Measurements from ENCODE around the gene CACHD1. TPM values are rescaled to one million over a fixed set of nuclear protein-coding genes. Genes with fewer than 3 reads are reported as not detected.

The CACHD1 gene
- total and polyA plus RNA-seq, 3 donors from 2014 or later: 7.4 to 10.3 (median 8.3) TPM

DNA sequence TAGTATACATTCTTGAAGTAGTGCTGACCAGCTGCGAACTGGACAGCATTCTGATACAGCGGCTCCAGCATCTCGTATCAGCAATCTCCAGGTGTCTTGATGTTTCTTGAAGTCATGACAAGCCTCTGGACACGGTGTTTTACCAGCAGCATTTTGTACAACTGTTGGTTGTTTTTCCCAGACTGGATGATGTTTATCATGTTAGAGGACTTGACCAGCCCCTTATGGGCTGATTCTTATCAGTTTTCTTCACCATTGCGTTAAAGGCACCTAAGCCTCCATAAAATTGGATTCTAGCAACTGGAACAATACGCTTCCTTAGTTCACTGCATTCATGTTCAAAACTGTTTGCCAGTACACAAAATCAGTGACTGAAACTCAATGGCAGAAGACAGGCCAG is 29.1 kb downstream of the CACHD1 start:
- intact Hi-C loops (cut with DNase I; ENCODE audit: low total_unique reads): no loop called here
- Histone ChIP-seq H3K36me3 (ENCODE audit: low read depth, missing control alignments) (no peaks in the 10 kb centered on the region), H3K27ac (no peak overlapping the region), H3K9me3 (no peaks in the 10 kb centered on the region), H3K27me3 (no peaks in the 10 kb centered on the region), H3K4me3 (no peak overlapping the region), H3K4me1 (peaks cover 12% of the 10 kb centered on the region)
- 95 to 98% methylated on average over 6 of the region's 6 CpGs for WGBS, 2 donors
- DNase-seq: no peak
- TF ChIP-seq, protein P1, sequence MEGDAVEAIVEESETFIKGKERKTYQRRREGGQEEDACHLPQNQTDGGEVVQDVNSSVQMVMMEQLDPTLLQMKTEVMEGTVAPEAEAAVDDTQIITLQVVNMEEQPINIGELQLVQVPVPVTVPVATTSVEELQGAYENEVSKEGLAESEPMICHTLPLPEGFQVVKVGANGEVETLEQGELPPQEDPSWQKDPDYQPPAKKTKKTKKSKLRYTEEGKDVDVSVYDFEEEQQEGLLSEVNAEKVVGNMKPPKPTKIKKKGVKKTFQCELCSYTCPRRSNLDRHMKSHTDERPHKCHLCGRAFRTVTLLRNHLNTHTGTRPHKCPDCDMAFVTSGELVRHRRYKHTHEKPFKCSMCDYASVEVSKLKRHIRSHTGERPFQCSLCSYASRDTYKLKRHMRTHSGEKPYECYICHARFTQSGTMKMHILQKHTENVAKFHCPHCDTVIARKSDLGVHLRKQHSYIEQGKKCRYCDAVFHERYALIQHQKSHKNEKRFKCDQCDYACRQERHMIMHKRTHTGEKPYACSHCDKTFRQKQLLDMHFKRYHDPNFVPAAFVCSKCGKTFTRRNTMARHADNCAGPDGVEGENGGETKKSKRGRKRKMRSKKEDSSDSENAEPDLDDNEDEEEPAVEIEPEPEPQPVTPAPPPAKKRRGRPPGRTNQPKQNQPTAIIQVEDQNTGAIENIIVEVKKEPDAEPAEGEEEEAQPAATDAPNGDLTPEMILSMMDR (IDR thresholded peaks at IDR 0.05): no peak
- no peak for TF ChIP-seq POLR2A (IDR thresholded peaks at IDR 0.05)

DNA sequence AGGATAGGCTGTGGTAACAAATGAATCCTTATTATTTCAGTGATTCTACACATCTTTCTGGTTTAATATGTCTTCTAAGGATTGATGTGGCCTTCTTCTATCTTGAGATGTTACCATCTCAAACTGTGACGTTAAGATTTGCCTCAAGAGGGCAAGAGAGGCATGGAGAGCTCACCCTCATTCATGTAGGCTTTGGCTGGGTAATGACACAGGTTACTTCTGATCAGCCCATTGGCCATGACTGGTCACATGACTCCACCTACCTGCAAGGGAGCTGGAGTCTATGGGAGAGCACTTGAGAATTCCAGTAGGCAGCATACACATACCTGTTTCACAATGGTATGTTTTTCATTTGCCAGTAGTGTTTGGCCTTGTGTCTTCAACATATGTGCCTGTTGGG is 30.0 kb downstream of the CACHD1 start:
- intact Hi-C loops (cut with DNase I; ENCODE audit: low total_unique reads): no loop called here
- peaks cover 13% of the 10 kb centered on the region for H3K4me1 ChIP-seq
- H3K27ac ChIP-seq: no peak overlapping the region
- H3K4me3 ChIP-seq: no peak overlapping the region
- DNase-seq: no peak
- TF ChIP-seq, protein P1 (IDR thresholded peaks at IDR 0.05): no peak
- TF ChIP-seq POLR2A (IDR thresholded peaks at IDR 0.05): no peak
- H3K9me3 ChIP-seq: no peaks in the 10 kb centered on the region
- no peaks in the 10 kb centered on the region for H3K36me3 ChIP-seq (ENCODE audit: low read depth, missing control alignments)
- 89 to 100% methylated on average over 1 of the region's 1 CpG for WGBS, 2 donors
- H3K27me3 ChIP-seq: no peaks in the 10 kb centered on the region

DNA sequence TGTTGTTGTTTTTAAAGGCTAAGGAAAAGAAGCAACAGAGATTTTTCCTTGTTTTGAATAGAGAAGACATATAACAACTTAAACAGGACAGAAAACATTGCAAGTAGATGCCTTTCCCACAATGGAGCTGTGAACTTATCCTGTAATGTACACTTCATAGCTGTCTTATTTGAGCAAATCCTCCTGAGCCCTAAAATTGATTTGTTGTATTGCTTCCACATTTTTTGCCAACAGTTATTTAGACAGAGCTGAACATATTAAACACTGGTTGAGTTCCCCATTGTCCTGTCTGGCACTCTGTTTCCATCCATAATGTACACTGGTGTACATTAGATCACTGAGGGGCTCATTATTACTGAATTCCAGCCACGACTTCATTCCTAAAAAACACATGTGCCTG is 32.2 kb downstream of the CACHD1 start:
- intact Hi-C loops (cut with DNase I; ENCODE audit: low total_unique reads): no loop called here
- no peak for DNase-seq
- 65 to 72% methylated on average over 1 of the region's 1 CpG for WGBS, 2 donors
- no peaks in the 10 kb centered on the region for H3K9me3 ChIP-seq
- no peaks in the 10 kb centered on the region for H3K27me3 ChIP-seq
- H3K4me3 ChIP-seq: no peak overlapping the region
- H3K36me3 ChIP-seq (ENCODE audit: low read depth, missing control alignments): no peaks in the 10 kb centered on the region
- H3K4me1 ChIP-seq: peaks cover 16% of the 10 kb centered on the region
- TF ChIP-seq POLR2A (IDR thresholded peaks at IDR 0.05): no peak
- TF ChIP-seq, protein P1 (IDR thresholded peaks at IDR 0.05): no peak
- H3K27ac ChIP-seq: no peak overlapping the region

DNA sequence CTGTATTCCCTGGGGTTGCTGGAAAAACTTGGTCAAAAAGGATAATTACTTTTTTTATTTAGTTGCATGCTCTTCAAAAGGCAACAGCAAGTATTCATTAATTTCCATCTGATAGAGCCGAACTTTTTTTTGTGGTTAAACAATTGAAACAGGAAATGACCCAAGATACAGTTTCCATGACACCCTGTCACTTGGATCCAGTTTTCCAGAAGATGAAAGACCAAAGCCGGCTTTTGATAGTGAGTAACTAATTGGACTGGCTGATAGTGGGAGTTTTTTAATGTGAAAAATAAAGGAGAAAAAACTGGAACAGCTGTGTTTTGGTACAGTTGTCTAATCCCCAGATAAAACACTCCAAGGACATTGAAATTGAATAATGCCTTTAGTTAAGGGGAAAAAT is 33.0 kb downstream of the CACHD1 start:
- Histone ChIP-seq H3K27me3 (no peaks in the 10 kb centered on the region), H3K9me3 (no peaks in the 10 kb centered on the region), H3K27ac (peak overlapping the region in 1 of 2 donors; percentile 24), H3K4me1 (peaks cover 16% of the 10 kb centered on the region), H3K4me3 (no peak overlapping the region), H3K36me3 (ENCODE audit: low read depth, missing control alignments) (no peaks in the 10 kb centered on the region)
- WGBS, 2 donors: 24 to 38% methylated on average over 2 of the region's 2 CpGs
- TF ChIP-seq, protein P1 (IDR thresholded peaks at IDR 0.05): no peak
- TF ChIP-seq POLR2A (IDR thresholded peaks at IDR 0.05): no peak
- no peak for DNase-seq
- intact Hi-C loops (cut with DNase I; ENCODE audit: low total_unique reads): no loop called here

DNA sequence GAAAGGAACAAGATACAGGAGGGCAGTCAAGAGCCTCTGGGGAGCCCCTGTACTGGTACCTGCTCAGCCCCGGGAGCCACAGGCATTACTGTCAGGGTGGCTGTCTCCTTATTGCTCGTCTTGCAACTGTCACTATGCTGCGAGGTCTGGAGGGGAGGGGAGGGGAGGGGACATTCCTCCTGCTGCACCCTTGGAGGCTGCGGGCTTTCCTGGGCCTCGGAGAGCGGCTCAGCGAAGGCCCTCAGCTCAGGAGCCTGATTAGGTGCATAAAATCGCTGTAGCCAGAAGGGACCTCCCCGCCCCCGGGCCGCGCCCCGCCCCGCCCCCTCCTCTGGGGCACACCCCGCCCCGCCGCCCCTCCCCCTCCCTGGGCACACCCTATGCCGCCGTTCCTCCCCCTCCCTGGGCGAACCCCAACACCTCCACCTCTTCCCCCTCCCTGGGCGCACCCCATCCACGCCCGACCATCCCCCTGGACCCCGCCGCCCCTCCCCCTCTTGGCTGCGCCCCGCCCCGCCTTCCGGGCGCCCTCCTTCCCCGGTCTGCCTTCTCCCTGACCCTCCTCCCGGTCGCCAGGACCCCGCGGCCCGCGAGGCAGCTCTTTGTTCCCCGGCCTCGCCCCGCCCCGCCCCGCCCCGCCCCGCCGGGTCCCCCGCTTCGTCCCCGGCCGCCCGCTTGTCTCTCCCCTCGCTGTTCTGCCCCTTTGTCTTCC is 35.5 kb downstream of the CACHD1 start:
- H3K4me1 ChIP-seq: peaks cover 16% of the 10 kb centered on the region

More for the DNA sequence above, 35.5 kb downstream of the CACHD1 start:
- intact Hi-C loops (cut with DNase I; ENCODE audit: low total_unique reads): no loop called here
- no peaks in the 10 kb centered on the region for H3K36me3 ChIP-seq (ENCODE audit: low read depth, missing control alignments)
- 10 to 11% methylated on average over 5 to 20 of the region's 51 CpGs for WGBS, 2 donors
- peak; percentile 24 for DNase-seq
- no peak overlapping the region for H3K27ac ChIP-seq
- H3K27me3 ChIP-seq: no peaks in the 10 kb centered on the region
- no peak for TF ChIP-seq POLR2A (IDR thresholded peaks at IDR 0.05)
- TF ChIP-seq, protein P1 (IDR thresholded peaks at IDR 0.05): no peak
- peak overlapping the region; percentile 41 to 58 for H3K4me3 ChIP-seq
- H3K9me3 ChIP-seq: no peaks in the 10 kb centered on the region
